GM23338 (cell line): ENCODE results near the gene APOB. TPM values are rescaled to one million over a fixed set of nuclear protein-coding genes. Genes with fewer than 3 reads are reported as not detected.

Source experiments
- CREB1 ChIP-seq: fragments of 250-450 bp; sonication (Bioruptor Pico); IDR thresholded peaks from 2 replicates; pipeline ENCODE4 v1.5.0; 2020; ENCODE audit warnings: low read depth, mild to moderate bottlenecking, moderate library complexity
- CTCF ChIP-seq, 2 experiments: fragments of 200-600 bp in 1 of 2; sonication (generic) in 1 of 2; conservative IDR thresholded peaks; 2 replicates each; pipeline versions ENCODE4 v1.5.1 to v1.6.1; 2016 to 2017; ENCODE audit warnings: antibody characterized with exemption in 2 of 2, low read depth in 2 of 2, mild to moderate bottlenecking in 2 of 2, moderate library complexity in 1 of 2
- EZH2phosphoT487 ChIP-seq: fragments of 200-600 bp; sonication (generic); IDR thresholded peaks from one replicate; pipeline ENCODE4 v1.8.1; 2018; ENCODE audit warnings: antibody characterized with exemption; ENCODE audit not compliant: unreplicated experiment
- JUNB ChIP-seq: IDR thresholded peaks from one replicate; pipeline ENCODE4 v1.6.1; 2016; ENCODE audit warnings: antibody characterized with exemption; ENCODE audit not compliant: unreplicated experiment
- STAT1 ChIP-seq: IDR thresholded peaks from one replicate; pipeline ENCODE4 v1.6.1; 2016; ENCODE audit warnings: antibody characterized with exemption; ENCODE audit not compliant: unreplicated experiment
- ZNF331 ChIP-seq: fragments of 250-450 bp; sonication (Bioruptor Pico); IDR thresholded peaks from 2 replicates; pipeline ENCODE4 v1.5.0; 2020; ENCODE audit warnings: low read depth, mild to moderate bottlenecking, moderate library complexity
- polyA plus RNA-seq: library from polyadenylated mRNA; unstranded; fragments of >200 nt; fragmentation: Nextera tagmentation; extraction: Ambion mirVana; gene quantifications from 2 replicates; pipeline ENCODE4 v1.2.1, GENCODE V29; 2016
- total RNA-seq: library from RNA; depleted of rRNA; stranded (reverse); fragments of >200 nt; shearing (Covaris generic); gene quantifications from 2 replicates; pipeline ENCODE4 v1.2.3, GENCODE V29; 2014
- TF ChIP-seq, protein P1 (sequence below): fragments of 250-450 bp; sonication (Bioruptor Pico); IDR thresholded peaks from 2 replicates; pipeline ENCODE4 v1.5.0; 2020; ENCODE audit warnings: mild to moderate bottlenecking, moderate library complexity
- TF ChIP-seq, protein P2 (sequence below): IDR thresholded peaks from 2 replicates; pipeline ENCODE4 v1.6.1; 2016; ENCODE audit warnings: antibody characterized with exemption

Gene APOB
- total and polyA plus RNA-seq, 2 experiments from 2014 or later: 0.08 to 0.56 TPM

GRCh38 chr2:21041462-21041861 is 2.4 kb downstream of the APOB start (continued):
- TF ChIP-seq, protein P1, sequence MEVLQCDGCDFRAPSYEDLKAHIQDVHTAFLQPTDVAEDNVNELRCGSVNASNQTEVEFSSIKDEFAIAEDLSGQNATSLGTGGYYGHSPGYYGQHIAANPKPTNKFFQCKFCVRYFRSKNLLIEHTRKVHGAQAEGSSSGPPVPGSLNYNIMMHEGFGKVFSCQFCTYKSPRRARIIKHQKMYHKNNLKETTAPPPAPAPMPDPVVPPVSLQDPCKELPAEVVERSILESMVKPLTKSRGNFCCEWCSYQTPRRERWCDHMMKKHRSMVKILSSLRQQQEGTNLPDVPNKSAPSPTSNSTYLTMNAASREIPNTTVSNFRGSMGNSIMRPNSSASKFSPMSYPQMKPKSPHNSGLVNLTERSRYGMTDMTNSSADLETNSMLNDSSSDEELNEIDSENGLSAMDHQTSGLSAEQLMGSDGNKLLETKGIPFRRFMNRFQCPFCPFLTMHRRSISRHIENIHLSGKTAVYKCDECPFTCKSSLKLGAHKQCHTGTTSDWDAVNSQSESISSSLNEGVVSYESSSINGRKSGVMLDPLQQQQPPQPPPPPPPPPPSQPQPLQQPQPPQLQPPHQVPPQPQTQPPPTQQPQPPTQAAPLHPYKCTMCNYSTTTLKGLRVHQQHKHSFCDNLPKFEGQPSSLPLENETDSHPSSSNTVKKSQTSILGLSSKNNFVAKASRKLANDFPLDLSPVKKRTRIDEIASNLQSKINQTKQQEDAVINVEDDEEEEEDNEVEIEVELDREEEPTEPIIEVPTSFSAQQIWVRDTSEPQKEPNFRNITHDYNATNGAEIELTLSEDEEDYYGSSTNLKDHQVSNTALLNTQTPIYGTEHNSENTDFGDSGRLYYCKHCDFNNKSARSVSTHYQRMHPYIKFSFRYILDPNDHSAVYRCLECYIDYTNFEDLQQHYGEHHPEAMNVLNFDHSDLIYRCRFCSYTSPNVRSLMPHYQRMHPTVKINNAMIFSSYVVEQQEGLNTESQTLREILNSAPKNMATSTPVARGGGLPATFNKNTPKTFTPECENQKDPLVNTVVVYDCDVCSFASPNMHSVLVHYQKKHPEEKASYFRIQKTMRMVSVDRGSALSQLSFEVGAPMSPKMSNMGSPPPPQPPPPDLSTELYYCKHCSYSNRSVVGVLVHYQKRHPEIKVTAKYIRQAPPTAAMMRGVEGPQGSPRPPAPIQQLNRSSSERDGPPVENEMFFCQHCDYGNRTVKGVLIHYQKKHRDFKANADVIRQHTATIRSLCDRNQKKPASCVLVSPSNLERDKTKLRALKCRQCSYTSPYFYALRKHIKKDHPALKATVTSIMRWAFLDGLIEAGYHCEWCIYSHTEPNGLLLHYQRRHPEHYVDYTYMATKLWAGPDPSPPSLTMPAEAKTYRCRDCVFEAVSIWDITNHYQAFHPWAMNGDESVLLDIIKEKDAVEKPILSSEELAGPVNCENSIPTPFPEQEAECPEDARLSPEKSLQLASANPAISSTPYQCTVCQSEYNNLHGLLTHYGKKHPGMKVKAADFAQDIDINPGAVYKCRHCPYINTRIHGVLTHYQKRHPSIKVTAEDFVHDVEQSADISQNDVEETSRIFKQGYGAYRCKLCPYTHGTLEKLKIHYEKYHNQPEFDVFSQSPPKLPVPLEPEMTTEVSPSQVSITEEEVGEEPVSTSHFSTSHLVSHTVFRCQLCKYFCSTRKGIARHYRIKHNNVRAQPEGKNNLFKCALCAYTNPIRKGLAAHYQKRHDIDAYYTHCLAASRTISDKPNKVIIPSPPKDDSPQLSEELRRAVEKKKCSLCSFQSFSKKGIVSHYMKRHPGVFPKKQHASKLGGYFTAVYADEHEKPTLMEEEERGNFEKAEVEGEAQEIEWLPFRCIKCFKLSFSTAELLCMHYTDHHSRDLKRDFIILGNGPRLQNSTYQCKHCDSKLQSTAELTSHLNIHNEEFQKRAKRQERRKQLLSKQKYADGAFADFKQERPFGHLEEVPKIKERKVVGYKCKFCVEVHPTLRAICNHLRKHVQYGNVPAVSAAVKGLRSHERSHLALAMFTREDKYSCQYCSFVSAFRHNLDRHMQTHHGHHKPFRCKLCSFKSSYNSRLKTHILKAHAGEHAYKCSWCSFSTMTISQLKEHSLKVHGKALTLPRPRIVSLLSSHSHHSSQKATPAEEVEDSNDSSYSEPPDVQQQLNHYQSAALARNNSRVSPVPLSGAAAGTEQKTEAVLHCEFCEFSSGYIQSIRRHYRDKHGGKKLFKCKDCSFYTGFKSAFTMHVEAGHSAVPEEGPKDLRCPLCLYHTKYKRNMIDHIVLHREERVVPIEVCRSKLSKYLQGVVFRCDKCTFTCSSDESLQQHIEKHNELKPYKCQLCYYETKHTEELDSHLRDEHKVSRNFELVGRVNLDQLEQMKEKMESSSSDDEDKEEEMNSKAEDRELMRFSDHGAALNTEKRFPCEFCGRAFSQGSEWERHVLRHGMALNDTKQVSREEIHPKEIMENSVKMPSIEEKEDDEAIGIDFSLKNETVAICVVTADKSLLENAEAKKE (CRISPR knock-in tag): no peak
- TF ChIP-seq STAT1 (no peak), ZNF331 (no peak), EZH2phosphoT487 (no peak), CREB1 (CRISPR knock-in tag) (no peak), JUNB (no peak), CTCF (conservative IDR thresholded peaks at IDR 0.05; ENCODE audit: low read depth in 2 of 2) (no peak)
- TF ChIP-seq, protein P2, sequence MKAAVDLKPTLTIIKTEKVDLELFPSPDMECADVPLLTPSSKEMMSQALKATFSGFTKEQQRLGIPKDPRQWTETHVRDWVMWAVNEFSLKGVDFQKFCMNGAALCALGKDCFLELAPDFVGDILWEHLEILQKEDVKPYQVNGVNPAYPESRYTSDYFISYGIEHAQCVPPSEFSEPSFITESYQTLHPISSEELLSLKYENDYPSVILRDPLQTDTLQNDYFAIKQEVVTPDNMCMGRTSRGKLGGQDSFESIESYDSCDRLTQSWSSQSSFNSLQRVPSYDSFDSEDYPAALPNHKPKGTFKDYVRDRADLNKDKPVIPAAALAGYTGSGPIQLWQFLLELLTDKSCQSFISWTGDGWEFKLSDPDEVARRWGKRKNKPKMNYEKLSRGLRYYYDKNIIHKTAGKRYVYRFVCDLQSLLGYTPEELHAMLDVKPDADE: no peak
